Measurements from ENCODE around the gene ENG.
A peak's percentile ranks its signal among the peaks of the same experiment; 100 is the strongest.

Gene ENG

GRCh38 chr9:127812936-127813675 is 41.4 kb downstream of the ENG start:
- DNase-seq: no peak

- no peak for DNase-seq
Observed at GRCh38 chr9:127812011-127812410, 42.4 kb downstream of the ENG start.

GRCh38 chr9:127810378-127811187 is 43.9 kb downstream of the ENG start:
- DNase-seq: no peak

GRCh38 chr9:127809540-127810377 is 44.7 kb downstream of the ENG start:
- DNase-seq: peak; percentile 39

GRCh38 chr9:127809002-127809539 is 45.4 kb downstream of the ENG start:
- DNase-seq: no peak

- DNase-seq: no peak
Observed at GRCh38 chr9:127808347-127809001, 46.0 kb downstream of the ENG start.

GRCh38 chr9:127806871-127807270 is 47.6 kb downstream of the ENG start:
- DNase-seq: no peak

- DNase-seq: peak; percentile 19
Observed at GRCh38 chr9:127805620-127806019, 48.8 kb downstream of the ENG start.

- peak; percentile 49 for DNase-seq
Observed at GRCh38 chr9:127803507-127804352, 50.7 kb downstream of the ENG start.

GRCh38 chr9:127802576-127803443 is 51.6 kb downstream of the ENG start, which contains the start of gene FPGS:
TSS of gene FPGS (plus strand) at chr9:127802882. CDS start at chr9:127802925, 43 bp downstream.
- peak; percentile 94 for DNase-seq

GRCh38 chr9:127801955-127802575 is 52.4 kb downstream of the ENG start:
- no peak for DNase-seq

GRCh38 chr9:127796852-127797370 is 57.5 kb downstream of the ENG start:
- DNase-seq: no peak

- DNase-seq: no peak
Observed at GRCh38 chr9:127796225-127796813, 58.1 kb downstream of the ENG start.

GRCh38 chr9:127794001-127794791 is 60.3 kb downstream of the ENG start:
- DNase-seq: no peak

- no peak for DNase-seq
Observed at GRCh38 chr9:127793093-127793708, 61.3 kb downstream of the ENG start.

- DNase-seq: no peak
Observed at GRCh38 chr9:127792417-127793031, 61.9 kb downstream of the ENG start.

GRCh38 chr9:127791085-127791484 is 63.4 kb downstream of the ENG start:
- DNase-seq: no peak

Measured in fibroblast of skin of scalp (primary cell).